GM12878 (cell line): ENCODE measurements around the gene NKAIN2. TPM values are rescaled to one million over a fixed set of nuclear protein-coding genes. Genes with fewer than 3 reads are reported as not detected.

ENCODE experiments used
- ATAC-seq: fragments of 200-7000 bp; cut with Tn5 transposase; 3 replicates; pipeline ENCODE4 v1.9.1; 2020; ENCODE audit warnings: mild to moderate bottlenecking, moderate library complexity
- BruUV-seq: library from RNA; stranded (reverse); fragments of 400-500 nt; replicated peaks from 2 replicates; lab custom pipeline; 2021; lab: Mats Ljungman, UMichigan
- CTCF ChIA-PET: fragments of 300-600 bp; sonication (Branson Sonifier 250); formaldehyde crosslinking; extraction: SDS; loops from one replicate; lab custom pipeline; 2021; ENCODE audit warnings: inconsistent platforms; lab: Yijun Ruan, JAX
- POLR2A ChIA-PET: fragments of 350-600 bp; formaldehyde crosslinking; extraction: SDS; loops from one replicate; lab custom pipeline; 2021; ENCODE audit warnings: inconsistent platforms; lab: Charles Lee
- RAD21 ChIA-PET: fragments of 300-600 bp; sonication (Branson Sonifier 250); formaldehyde crosslinking; loops from one replicate; lab custom pipeline; 2023; ENCODE audit warnings: antibody characterized with exemption; ENCODE audit not compliant: unreplicated experiment; lab: Charles Lee
- SMC1A ChIA-PET: fragments of 300-600 bp; sonication (Branson Sonifier 250); formaldehyde crosslinking; loops from one replicate; lab custom pipeline; 2023; ENCODE audit not compliant: unreplicated experiment, uncharacterized antibody; lab: Charles Lee
- DNase-seq: peaks from one replicate; pipeline ENCODE4 v3.0.0-alpha.2; 2011; ENCODE audit warnings: low read depth, low spot score
- FAIRE-seq: peaks from 3 replicates; lab custom pipeline; 2011; peaks lifted over from hg19 to GRCh38; lab: Jason Lieb, UNC
- H2AFZ ChIP-seq: 2 replicates; pipeline ENCODE4 v1.6.0; 2011; ENCODE audit warnings: low read depth, low read length, control low read depth; ENCODE audit not compliant: control insufficient read depth
- H3K27ac ChIP-seq: 2 replicates; pipeline ENCODE4 v1.5.1; 2011; ENCODE audit warnings: control low read depth; ENCODE audit not compliant: control insufficient read depth, insufficient read depth
- H3K27me3 ChIP-seq, 2 experiments: replicated peaks in 1 of 2; 2 replicates each; pipeline versions ENCODE4 v1.6.0 to v1.6.1; 2011; ENCODE audit warnings: low read length in 1 of 2; ENCODE audit not compliant: control insufficient read depth in 2 of 2, insufficient read depth in 2 of 2
- H3K36me3 ChIP-seq, 2 experiments: 2 replicates each; pipeline ENCODE4 v1.5.1; 2011; ENCODE audit warnings: low read length in 1 of 2; ENCODE audit not compliant: control insufficient read depth in 2 of 2, insufficient read depth in 2 of 2
- H3K4me1 ChIP-seq: 2 replicates; pipeline ENCODE4 v1.6.1; 2011; ENCODE audit warnings: mild to moderate bottlenecking, low read length, moderate library complexity, mixed read lengths; ENCODE audit not compliant: control insufficient read depth, insufficient read depth
- H3K4me2 ChIP-seq: 2 replicates; pipeline ENCODE4 v1.6.0; 2011; ENCODE audit warnings: control low read depth; ENCODE audit not compliant: control insufficient read depth, insufficient read depth
- H3K4me3 ChIP-seq: fragments of 200-600 bp; sonication (generic); 2 replicates; pipeline ENCODE4 v1.5.1; 2016
- H3K79me2 ChIP-seq: 2 replicates; pipeline ENCODE4 v1.6.0; 2011; ENCODE audit warnings: low read length; ENCODE audit not compliant: control insufficient read depth, insufficient read depth
- H3K9ac ChIP-seq: 2 replicates; pipeline ENCODE4 v1.8.0; 2011; ENCODE audit warnings: low read length, control low read depth, mixed read lengths; ENCODE audit not compliant: control insufficient read depth, insufficient read depth
- H3K9me3 ChIP-seq: replicated peaks from 3 replicates; pipeline ENCODE4 v1.5.1; 2011; ENCODE audit warnings: mild to moderate bottlenecking, low read length; ENCODE audit not compliant: control insufficient read depth, insufficient read depth
- H4K20me1 ChIP-seq: 2 replicates; pipeline ENCODE4 v1.6.0; 2011; ENCODE audit not compliant: control insufficient read depth, insufficient read depth
- ATF3 ChIP-seq: IDR thresholded peaks from 2 replicates; pipeline ENCODE4 v1.6.1; 2011; ENCODE audit warnings: low read depth, mild to moderate bottlenecking, low read length, moderate library complexity, borderline replicate concordance; ENCODE audit errors: extremely low read depth
- BRCA1 ChIP-seq: IDR thresholded peaks from 2 replicates; pipeline ENCODE4 v1.6.1; 2011; ENCODE audit warnings: low read depth, low read length, improper control_type of control experiment
- CBFB ChIP-seq: IDR thresholded peaks from 2 replicates; pipeline ENCODE4 v1.6.1; 2016; ENCODE audit warnings: antibody characterized with exemption, low read depth
- CREB1 ChIP-seq: IDR thresholded peaks from 2 replicates; pipeline ENCODE4 v1.6.1; 2012; ENCODE audit warnings: low read depth, mild to moderate bottlenecking, inconsistent platforms
- DPF2 ChIP-seq: fragments of 450-650 bp; IDR thresholded peaks from 2 replicates; pipeline ENCODE4 v1.6.1; 2017; ENCODE audit warnings: mild to moderate bottlenecking
- EED ChIP-seq: sonication (generic); IDR thresholded peaks from 2 replicates; pipeline ENCODE4 v1.6.1; 2016; ENCODE audit warnings: antibody characterized with exemption, low read depth
- IRF4 ChIP-seq: IDR thresholded peaks from 2 replicates; pipeline ENCODE4 v1.6.1; 2011; ENCODE audit warnings: low read depth, low read length
- KAT2A ChIP-seq: conservative IDR thresholded peaks from 2 replicates; pipeline ENCODE4 v1.6.1; 2011; ENCODE audit warnings: low read depth, low read length; ENCODE audit not compliant: control insufficient read depth
- MTA3 ChIP-seq: IDR thresholded peaks from 2 replicates; pipeline ENCODE4 v1.6.1; 2012; ENCODE audit warnings: low read length, inconsistent platforms, borderline replicate concordance
- NR2F1 ChIP-seq: fragments of 450-650 bp; conservative IDR thresholded peaks from 2 replicates; pipeline ENCODE4 v1.6.1; 2017; ENCODE audit warnings: mild to moderate bottlenecking
- RAD51 ChIP-seq: fragments of 450-650 bp; IDR thresholded peaks from 2 replicates; pipeline ENCODE4 v1.6.1; 2016; ENCODE audit warnings: moderate library complexity, mild to moderate bottlenecking, inconsistent platforms
- SMAD5 ChIP-seq: IDR thresholded peaks from 2 replicates; pipeline ENCODE4 v1.6.1; 2016; ENCODE audit warnings: antibody characterized with exemption, low read depth
- STAT1 ChIP-seq: fragments of 450-650 bp; conservative IDR thresholded peaks from 2 replicates; pipeline ENCODE4 v1.6.1; 2014; ENCODE audit warnings: antibody characterized with exemption, mild to moderate bottlenecking
- TAF1 ChIP-seq: IDR thresholded peaks from 2 replicates; pipeline ENCODE4 v1.6.1; 2011; ENCODE audit warnings: mild to moderate bottlenecking, low read depth, low read length, borderline replicate concordance
- TCF12 ChIP-seq: IDR thresholded peaks from 2 replicates; pipeline ENCODE4 v1.6.1; 2011; ENCODE audit warnings: low read depth, mild to moderate bottlenecking, low read length
- TCF3 ChIP-seq: IDR thresholded peaks from 2 replicates; pipeline ENCODE4 v1.6.1; 2012; ENCODE audit warnings: low read depth, mild to moderate bottlenecking, low read length, borderline replicate concordance; ENCODE audit not compliant: insufficient read depth
- ZBED1 ChIP-seq: IDR thresholded peaks from 2 replicates; pipeline ENCODE4 v1.6.1; 2016; ENCODE audit warnings: borderline replicate concordance
- ZBTB33 ChIP-seq: fragments of 450-650 bp; IDR thresholded peaks from 2 replicates; pipeline ENCODE4 v1.6.1; 2017; ENCODE audit warnings: mild to moderate bottlenecking
- ZZZ3 ChIP-seq: IDR thresholded peaks from 2 replicates; pipeline ENCODE4 v1.6.1; 2011; ENCODE audit warnings: low read depth; ENCODE audit not compliant: control insufficient read depth, insufficient read length
- WGBS: methylation state at CpG from one replicate; pipeline ENCODE4 v1.1.6; 2016; ENCODE audit warnings: low lambda C conversion rate; ENCODE audit not compliant: insufficient replicate concordance, insufficient coverage; ENCODE audit errors: missing lambda C conversion rate; 5-methylcytosine and 5-hydroxymethylcytosine counted together
- in situ Hi-C: fragments of 300-500 bp; cut with MboI; formaldehyde crosslinking; loops from 9 replicates; pipeline ENCODE4 v1.14.3; 2018; ENCODE audit warnings: mixed read lengths
- intact Hi-C: fragments of 100-400 bp; cut with micrococcal nuclease; formaldehyde crosslinking; loops from one replicate; pipeline ENCODE4 v1.14.2; 2022; ENCODE audit not compliant: unreplicated experiment
- polyA plus RNA-seq, 11 experiments: library from polyadenylated mRNA; depleted of rRNA in 4 of 11; unstranded in 6 of 11; stranded (reverse) in 5 of 11; fragments of >200 nt; fragmentation: Nextera tagmentation in 4 of 11; fragmentation: Illumina TruSeq in 1 of 11; extraction: Ambion mirVana in 4 of 11; extraction: Trizol in 1 of 11; gene quantifications; 1 replicate in 1 of 11; 2 replicates in 10 of 11; pipeline versions ENCODE4 v1.2.1 to v1.2.3, GENCODE V29; 2011 to 2016; ENCODE audit warnings: inconsistent platforms in 2 of 11, missing spikeins in 2 of 11, low read depth in 1 of 11
- total RNA-seq, 4 experiments: library from RNA; depleted of rRNA in 3 of 4; stranded (reverse); fragments of >200 nt in 3 of 4; fragmentation: Illumina TruSeq in 1 of 4; extraction: Trizol in 1 of 4; gene quantifications; 2 replicates each; pipeline versions ENCODE4 v1.2.1 to v1.2.3, GENCODE V29; 2013 to 2021

NKAIN2 gene
- total and polyA plus RNA-seq, 10 of the 15 experiments (the other 5 are each of a cell fraction or from before 2014, with no cell fraction given) = not detected

GRCh38 chr6:124466949-124467348, 663.3 kb downstream of the NKAIN2 start (continued):
- no peak for TF ChIP-seq SMAD5
- TF ChIP-seq ZBED1 = no peak
- no peak for TF ChIP-seq ZZZ3
- TF ChIP-seq DPF2 = no peak
- TF ChIP-seq CBFB = no peak
- TF ChIP-seq ZBTB33 = no peak
- TF ChIP-seq, all 136 proteins: peak for 0

DNA sequence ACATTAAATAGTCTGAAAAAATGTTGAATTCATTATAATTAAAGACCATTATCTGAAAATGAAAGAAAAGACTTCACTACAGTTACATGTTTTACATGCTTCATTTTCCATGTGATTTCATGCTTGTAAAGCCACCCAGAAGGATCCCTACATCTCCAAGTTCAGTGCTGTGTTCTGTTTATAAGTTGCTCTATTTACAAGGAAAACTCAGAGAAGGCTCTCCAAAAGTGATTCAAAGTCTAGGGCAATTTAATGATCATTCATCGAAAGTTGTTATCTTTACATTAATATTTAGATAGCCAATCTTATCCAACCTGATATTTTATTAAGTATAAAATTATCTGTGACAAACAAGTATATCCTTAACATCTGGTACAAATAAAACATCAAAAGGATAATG, 663.7 kb downstream of the NKAIN2 start:
- BruUV-seq = no TSS peak
- ATAC-seq = no peak
- RAD21 ChIA-PET = no interaction called here
- Histone ChIP-seq H3K4me3 (no peak overlapping the region), H3K27me3 (no peaks in the 10 kb centered on the region), H3K79me2 (no peaks in the 10 kb centered on the region), H3K4me2 (no peak overlapping the region), H3K4me1 (no peaks in the 10 kb centered on the region), H3K36me3 (no peaks in the 10 kb centered on the region), H3K9ac (no peak overlapping the region), H2AFZ (no peak overlapping the region), H3K9me3 (no peaks in the 10 kb centered on the region), H3K27ac (no peak overlapping the region), H4K20me1 (no peaks in the 10 kb centered on the region)
- POLR2A ChIA-PET = no interaction called here
- in situ Hi-C loops = no loop called here
- CTCF ChIA-PET = no interaction called here
- SMC1A ChIA-PET = no interaction called here
- no peak for DNase-seq
- TF ChIP-seq CREB1 (no peak), TCF12 (no peak), TAF1 (no peak), EED (no peak), KAT2A (no peak), NR2F1 (no peak), TCF3 (no peak), BRCA1 (no peak), IRF4 (no peak), RAD51 (no peak), STAT1 (no peak), ATF3 (no peak), MTA3 (no peak)
- intact Hi-C loops = no loop called here
- WGBS = 0% methylated on average over 1 of the region's 1 CpG
- no peak for FAIRE-seq
